ENCODE results near the gene RFX1. TPM values are rescaled to one million over a fixed set of nuclear protein-coding genes. Genes with fewer than 3 reads are reported as not detected.

Gene RFX1
- total and polyA plus RNA-seq, 2 of the 13 experiments (the other 11 are each of a cell fraction or from before 2014, with no cell fraction given): 1.1 to 1.3 TPM

DNA sequence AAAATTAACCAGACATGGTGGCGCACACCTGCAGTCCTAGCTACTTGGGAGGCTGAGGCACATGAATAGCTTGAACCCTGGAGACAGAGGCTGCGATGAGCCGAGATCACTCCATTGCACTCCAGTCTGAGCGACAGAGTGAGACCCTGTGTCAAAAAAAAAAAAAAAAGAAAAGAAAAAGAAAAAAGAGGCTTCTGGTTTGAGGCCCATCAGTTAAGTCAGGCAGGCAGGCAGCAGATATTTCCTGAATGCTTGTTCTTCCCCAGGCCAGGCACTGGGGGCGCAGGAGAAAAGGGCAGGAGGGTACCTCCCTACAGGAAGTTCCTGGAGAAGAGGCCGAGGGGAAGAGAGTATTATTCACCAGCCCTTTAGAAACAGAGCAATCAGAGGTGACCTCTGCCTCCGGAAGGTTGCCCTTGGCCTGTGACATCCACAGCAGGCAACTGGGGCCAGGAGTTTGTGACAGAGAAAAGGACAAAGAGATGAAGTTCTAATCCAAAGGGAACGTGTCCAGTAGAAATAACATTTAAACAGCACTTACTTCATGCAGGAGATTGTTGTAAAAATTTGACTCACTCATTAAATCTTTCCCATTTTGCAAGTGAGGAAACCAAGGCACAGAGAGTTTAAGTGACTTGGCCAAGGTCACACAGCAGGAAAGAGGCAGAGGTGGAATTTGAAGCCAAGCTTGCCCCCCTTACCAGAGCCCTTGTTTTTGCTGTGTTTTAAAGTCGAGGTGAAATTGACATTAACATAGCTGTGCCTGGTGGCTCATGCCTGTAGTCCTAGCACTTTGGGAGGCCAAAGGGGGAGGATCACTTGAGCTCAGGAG, 17.5 kb upstream of the RFX1 start (continued):
- TF ChIP-seq JDP2 (CRISPR knock-in tag; IDR thresholded peaks at IDR 0.05; ENCODE audit: borderline replicate concordance): no peak
- peak; percentile 18; the same call in 1 of the 2 replicates for TF ChIP-seq MEIS2 (CRISPR knock-in tag; IDR thresholded peaks at IDR 0.05)
- TF ChIP-seq ZC3H13 (CRISPR knock-in tag; IDR thresholded peaks at IDR 0.05): no peak
- TF ChIP-seq PPARG (CRISPR knock-in tag; conservative IDR thresholded peaks at IDR 0.05): 0 out of 2 replicates have a peak, but pooled peaks have one; percentile 26
- TF ChIP-seq KLF16 (CRISPR knock-in tag; IDR thresholded peaks at IDR 0.05): peak in 1 of 2 experiments; percentile 60; a peak in 2 of 4 replicates
- TF ChIP-seq ZNF501 (CRISPR knock-in tag; IDR thresholded peaks at IDR 0.05): peak; percentile 66; the same call in 1 of the 2 replicates
- TF ChIP-seq FOXA1 (IDR thresholded peaks at IDR 0.05): no peak
- no peak for TF ChIP-seq FOXA1 (CRISPR knock-in tag; IDR thresholded peaks at IDR 0.05)
- TF ChIP-seq, protein P1, sequence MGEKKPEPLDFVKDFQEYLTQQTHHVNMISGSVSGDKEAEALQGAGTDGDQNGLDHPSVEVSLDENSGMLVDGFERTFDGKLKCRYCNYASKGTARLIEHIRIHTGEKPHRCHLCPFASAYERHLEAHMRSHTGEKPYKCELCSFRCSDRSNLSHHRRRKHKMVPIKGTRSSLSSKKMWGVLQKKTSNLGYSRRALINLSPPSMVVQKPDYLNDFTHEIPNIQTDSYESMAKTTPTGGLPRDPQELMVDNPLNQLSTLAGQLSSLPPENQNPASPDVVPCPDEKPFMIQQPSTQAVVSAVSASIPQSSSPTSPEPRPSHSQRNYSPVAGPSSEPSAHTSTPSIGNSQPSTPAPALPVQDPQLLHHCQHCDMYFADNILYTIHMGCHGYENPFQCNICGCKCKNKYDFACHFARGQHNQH (CRISPR knock-in tag; IDR thresholded peaks at IDR 0.05): 0 out of 2 replicates have a peak, but pooled peaks have one; percentile 53
- peak; percentile 60; the same call in 1 of the 2 replicates for TF ChIP-seq HMG20B (CRISPR knock-in tag; conservative IDR thresholded peaks at IDR 0.05)
- TF ChIP-seq, protein P2, sequence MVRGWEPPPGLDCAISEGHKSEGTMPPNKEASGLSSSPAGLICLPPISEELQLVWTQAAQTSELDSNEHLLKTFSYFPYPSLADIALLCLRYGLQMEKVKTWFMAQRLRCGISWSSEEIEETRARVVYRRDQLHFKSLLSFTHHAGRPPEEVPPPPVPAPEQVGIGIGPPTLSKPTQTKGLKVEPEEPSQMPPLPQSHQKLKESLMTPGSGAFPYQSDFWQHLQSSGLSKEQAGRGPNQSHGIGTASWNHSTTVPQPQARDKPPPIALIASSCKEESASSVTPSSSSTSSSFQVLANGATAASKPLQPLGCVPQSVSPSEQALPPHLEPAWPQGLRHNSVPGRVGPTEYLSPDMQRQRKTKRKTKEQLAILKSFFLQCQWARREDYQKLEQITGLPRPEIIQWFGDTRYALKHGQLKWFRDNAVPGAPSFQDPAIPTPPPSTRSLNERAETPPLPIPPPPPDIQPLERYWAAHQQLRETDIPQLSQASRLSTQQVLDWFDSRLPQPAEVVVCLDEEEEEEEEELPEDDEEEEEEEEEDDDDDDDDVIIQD (CRISPR knock-in tag; IDR thresholded peaks at IDR 0.05; ENCODE audit: low read depth): 0 out of 2 replicates have a peak, but pooled peaks have one; percentile 47
- peak; percentile 95 for TF ChIP-seq NR2F6 (IDR thresholded peaks at IDR 0.05)
- peak; percentile 96 for TF ChIP-seq NR2F6 (CRISPR knock-in tag; IDR thresholded peaks at IDR 0.05)
- TF ChIP-seq, protein P3, sequence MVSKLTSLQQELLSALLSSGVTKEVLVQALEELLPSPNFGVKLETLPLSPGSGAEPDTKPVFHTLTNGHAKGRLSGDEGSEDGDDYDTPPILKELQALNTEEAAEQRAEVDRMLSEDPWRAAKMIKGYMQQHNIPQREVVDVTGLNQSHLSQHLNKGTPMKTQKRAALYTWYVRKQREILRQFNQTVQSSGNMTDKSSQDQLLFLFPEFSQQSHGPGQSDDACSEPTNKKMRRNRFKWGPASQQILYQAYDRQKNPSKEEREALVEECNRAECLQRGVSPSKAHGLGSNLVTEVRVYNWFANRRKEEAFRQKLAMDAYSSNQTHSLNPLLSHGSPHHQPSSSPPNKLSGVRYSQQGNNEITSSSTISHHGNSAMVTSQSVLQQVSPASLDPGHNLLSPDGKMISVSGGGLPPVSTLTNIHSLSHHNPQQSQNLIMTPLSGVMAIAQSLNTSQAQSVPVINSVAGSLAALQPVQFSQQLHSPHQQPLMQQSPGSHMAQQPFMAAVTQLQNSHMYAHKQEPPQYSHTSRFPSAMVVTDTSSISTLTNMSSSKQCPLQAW (CRISPR knock-in tag; IDR thresholded peaks at IDR 0.05): peak; percentile 86
- peak; percentile 33; the same call in 1 of the 2 replicates for TF ChIP-seq GMEB1 (CRISPR knock-in tag; IDR thresholded peaks at IDR 0.05; ENCODE audit: borderline replicate concordance)
- TF ChIP-seq ZNF546 (CRISPR knock-in tag; conservative IDR thresholded peaks at IDR 0.05): no peak
- TF ChIP-seq SETDB1 (CRISPR knock-in tag; IDR thresholded peaks at IDR 0.05; ENCODE audit: borderline replicate concordance): no peak
- 0 out of 2 replicates have a peak, but pooled peaks have one; percentile 47 for TF ChIP-seq ZNF547 (CRISPR knock-in tag; IDR thresholded peaks at IDR 0.05)
- peak; percentile 47; the same call in 1 of the 2 replicates for TF ChIP-seq HDAC1 (CRISPR knock-in tag; IDR thresholded peaks at IDR 0.05)
- TF ChIP-seq PHF21A (CRISPR knock-in tag; IDR thresholded peaks at IDR 0.05): peak; percentile 88
- TF ChIP-seq POLR2G (IDR thresholded peaks at IDR 0.05; ENCODE audit: low read depth, low read length): 0 out of 2 replicates have a peak, but pooled peaks have one; percentile 52
- TF ChIP-seq, protein P4, sequence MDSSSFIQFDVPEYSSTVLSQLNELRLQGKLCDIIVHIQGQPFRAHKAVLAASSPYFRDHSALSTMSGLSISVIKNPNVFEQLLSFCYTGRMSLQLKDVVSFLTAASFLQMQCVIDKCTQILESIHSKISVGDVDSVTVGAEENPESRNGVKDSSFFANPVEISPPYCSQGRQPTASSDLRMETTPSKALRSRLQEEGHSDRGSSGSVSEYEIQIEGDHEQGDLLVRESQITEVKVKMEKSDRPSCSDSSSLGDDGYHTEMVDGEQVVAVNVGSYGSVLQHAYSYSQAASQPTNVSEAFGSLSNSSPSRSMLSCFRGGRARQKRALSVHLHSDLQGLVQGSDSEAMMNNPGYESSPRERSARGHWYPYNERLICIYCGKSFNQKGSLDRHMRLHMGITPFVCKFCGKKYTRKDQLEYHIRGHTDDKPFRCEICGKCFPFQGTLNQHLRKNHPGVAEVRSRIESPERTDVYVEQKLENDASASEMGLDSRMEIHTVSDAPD (CRISPR knock-in tag; IDR thresholded peaks at IDR 0.05): 0 out of 2 replicates have a peak, but pooled peaks have one; percentile 50
- TF ChIP-seq ZNF331 (CRISPR knock-in tag; IDR thresholded peaks at IDR 0.05): peak; percentile 23; the same call in 1 of the 2 replicates
